Measurements from ENCODE around the gene KCNMA1.
"Not testable (repeated sequence)": the region's sequence is repeated elsewhere in the genome, so short reads cannot be mapped to it uniquely, and the experiment has no call there.

The KCNMA1 gene

GRCh38 chr10:77527839-77528238, 109.8 kb downstream of the KCNMA1 start:
- no peak for DNase-seq

- no peak for DNase-seq
Observed at GRCh38 chr10:77526868-77527617, 110.6 kb downstream of the KCNMA1 start.

GRCh38 chr10:77524281-77524711, 113.3 kb downstream of the KCNMA1 start:
- DNase-seq, result no peak

GRCh38 chr10:77522268-77522809, 115.3 kb downstream of the KCNMA1 start:
- DNase-seq, result no peak

GRCh38 chr10:77520995-77521394, 116.6 kb downstream of the KCNMA1 start:
- DNase-seq, result no peak

GRCh38 chr10:77520290-77520689, 117.3 kb downstream of the KCNMA1 start:
- DNase-seq, result no peak

GRCh38 chr10:77519791-77520190, 117.8 kb downstream of the KCNMA1 start:
- DNase-seq, result not testable (repeated sequence)

- DNase-seq, result no peak
Observed at GRCh38 chr10:77518910-77519274, 118.7 kb downstream of the KCNMA1 start.

- no peak for DNase-seq
Observed at GRCh38 chr10:77518241-77518909, 119.2 kb downstream of the KCNMA1 start.

GRCh38 chr10:77516575-77516974, 121.0 kb downstream of the KCNMA1 start:
- DNase-seq, result no peak

GRCh38 chr10:77514870-77515269, 122.7 kb downstream of the KCNMA1 start:
- no peak for DNase-seq

GRCh38 chr10:77513781-77514331, 123.8 kb downstream of the KCNMA1 start:
- DNase-seq, result no peak

- DNase-seq, result no peak
Observed at GRCh38 chr10:77513220-77513619, 124.4 kb downstream of the KCNMA1 start.

GRCh38 chr10:77512219-77512578, 125.4 kb downstream of the KCNMA1 start:
- DNase-seq, result no peak

- no peak for DNase-seq
Observed at GRCh38 chr10:77511498-77512218, 126.0 kb downstream of the KCNMA1 start.

GRCh38 chr10:77510695-77511094, 126.9 kb downstream of the KCNMA1 start:
- no peak for DNase-seq

GRCh38 chr10:77510294-77510693, 127.3 kb downstream of the KCNMA1 start:
- no peak for DNase-seq

GRCh38 chr10:77509391-77509790, 128.2 kb downstream of the KCNMA1 start:
- no peak for DNase-seq

GRCh38 chr10:77507291-77507880, 130.2 kb downstream of the KCNMA1 start:
- no peak for DNase-seq

GRCh38 chr10:77506517-77507200, 130.9 kb downstream of the KCNMA1 start:
- no peak for DNase-seq

GRCh38 chr10:77505431-77506334, 131.9 kb downstream of the KCNMA1 start:
- DNase-seq, result no peak
